ENCODE results near the gene BICD1.

DNA sequence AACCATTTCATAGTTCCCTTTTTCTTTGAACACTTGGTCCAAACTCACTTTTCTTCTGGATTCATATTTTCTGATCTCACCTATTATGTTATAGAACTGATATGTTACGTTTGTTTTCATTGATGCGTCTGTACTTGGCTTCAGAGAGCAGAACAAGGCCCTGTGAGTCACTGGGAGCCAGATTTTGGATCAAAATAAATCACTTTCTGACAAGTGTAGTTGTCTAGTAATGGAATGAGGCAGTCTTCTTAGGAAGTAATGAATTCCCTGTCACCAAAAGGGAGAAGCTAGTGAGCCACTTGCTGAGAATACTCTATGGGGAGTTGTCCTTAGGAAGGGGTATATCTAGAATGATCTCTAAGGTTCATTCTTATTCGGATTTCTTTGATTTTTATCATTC lies 10.2 kb downstream of the BICD1 start:
- TF ChIP-seq, protein P1, sequence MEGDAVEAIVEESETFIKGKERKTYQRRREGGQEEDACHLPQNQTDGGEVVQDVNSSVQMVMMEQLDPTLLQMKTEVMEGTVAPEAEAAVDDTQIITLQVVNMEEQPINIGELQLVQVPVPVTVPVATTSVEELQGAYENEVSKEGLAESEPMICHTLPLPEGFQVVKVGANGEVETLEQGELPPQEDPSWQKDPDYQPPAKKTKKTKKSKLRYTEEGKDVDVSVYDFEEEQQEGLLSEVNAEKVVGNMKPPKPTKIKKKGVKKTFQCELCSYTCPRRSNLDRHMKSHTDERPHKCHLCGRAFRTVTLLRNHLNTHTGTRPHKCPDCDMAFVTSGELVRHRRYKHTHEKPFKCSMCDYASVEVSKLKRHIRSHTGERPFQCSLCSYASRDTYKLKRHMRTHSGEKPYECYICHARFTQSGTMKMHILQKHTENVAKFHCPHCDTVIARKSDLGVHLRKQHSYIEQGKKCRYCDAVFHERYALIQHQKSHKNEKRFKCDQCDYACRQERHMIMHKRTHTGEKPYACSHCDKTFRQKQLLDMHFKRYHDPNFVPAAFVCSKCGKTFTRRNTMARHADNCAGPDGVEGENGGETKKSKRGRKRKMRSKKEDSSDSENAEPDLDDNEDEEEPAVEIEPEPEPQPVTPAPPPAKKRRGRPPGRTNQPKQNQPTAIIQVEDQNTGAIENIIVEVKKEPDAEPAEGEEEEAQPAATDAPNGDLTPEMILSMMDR (conservative IDR thresholded peaks at IDR 0.05) = no peak
- TF ChIP-seq ZFX (IDR thresholded peaks at IDR 0.05) = no peak
